H1 (cell line): ENCODE measurements around the gene PTPRD.

Experiments used
- CTCF ChIP-seq, 3 experiments: IDR thresholded peaks; 1 replicate in 2 of 3; 2 replicates in 1 of 3; pipeline versions ENCODE4 v1.5.1 to v1.6.1; 2011; ENCODE audit warnings: low read length in 3 of 3, mild to moderate bottlenecking in 3 of 3, inconsistent platforms in 2 of 3, low read depth in 1 of 3, moderate library complexity in 1 of 3; ENCODE audit not compliant: insufficient read depth in 1 of 3; ENCODE audit errors: control extremely low read depth in 1 of 3
- EZH2 ChIP-seq: fragments of 200-600 bp; sonication (generic); IDR thresholded peaks from 2 replicates; pipeline ENCODE4 v1.7.1; 2012; ENCODE audit warnings: low read depth, mild to moderate bottlenecking, moderate library complexity, low read length, inconsistent platforms; ENCODE audit not compliant: severe bottlenecking

GRCh38 chr9:9949978-9950377 lies 662.8 kb downstream of the PTPRD start:
- no peak for TF ChIP-seq CTCF (IDR thresholded peaks at IDR 0.05; ENCODE audit: control extremely low read depth in 1 of 3, insufficient read depth in 1 of 3, low read depth in 1 of 3, low read length in 3 of 3)
- TF ChIP-seq EZH2: no peak
